NCI-H187 (cell line): Measurements from ENCODE around the gene COPB2.
"Not testable (repeated sequence)": the region's sequence is repeated elsewhere in the genome, so short reads cannot be mapped to it uniquely, and the experiment has no call there.

Experiments
- DNase-seq, 2 experiments: peaks; one replicate each; lab custom pipeline; 2025; lab: John Stamatoyannopoulos, UW

COPB2 gene

GRCh38 chr3:139389552-139390368, at the start of gene COPB2:
TSS of gene COPB2 (minus strand) at chr3:139389647. CDS start at chr3:139389550, 97 bp downstream.
- DNase-seq = peak; percentile 97 to 98

GRCh38 chr3:139434764-139435307, 45.4 kb upstream of the COPB2 start:
- DNase-seq = no peak

GRCh38 chr3:139434228-139434627, 44.8 kb upstream of the COPB2 start:
- DNase-seq = no peak

GRCh38 chr3:139433089-139433488, 43.6 kb upstream of the COPB2 start:
- DNase-seq = no peak

GRCh38 chr3:139430493-139430892, 41.0 kb upstream of the COPB2 start:
- DNase-seq = no peak

GRCh38 chr3:139427283-139428060, 38.0 kb upstream of the COPB2 start:
- peak in 1 of 2 experiments; percentile 41 for DNase-seq

GRCh38 chr3:139425745-139426400, 36.4 kb upstream of the COPB2 start:
- no peak for DNase-seq

GRCh38 chr3:139423232-139423631, 33.8 kb upstream of the COPB2 start:
- no peak for DNase-seq

GRCh38 chr3:139421460-139421859, 32.0 kb upstream of the COPB2 start:
- no peak for DNase-seq

- no peak for DNase-seq
Observed at GRCh38 chr3:139421040-139421439, 31.6 kb upstream of the COPB2 start.

- no peak for DNase-seq
Observed at GRCh38 chr3:139418144-139418543, 28.7 kb upstream of the COPB2 start.

GRCh38 chr3:139416275-139416674, 26.8 kb upstream of the COPB2 start:
- no peak for DNase-seq

- DNase-seq = no peak
Observed at GRCh38 chr3:139414608-139415224, 25.3 kb upstream of the COPB2 start.

GRCh38 chr3:139412891-139413290, 23.4 kb upstream of the COPB2 start:
- DNase-seq = not testable (repeated sequence)

- DNase-seq = not testable (repeated sequence)
Observed at GRCh38 chr3:139401155-139401554, 11.7 kb upstream of the COPB2 start.

GRCh38 chr3:139396707-139397106, 7.3 kb upstream of the COPB2 start:
- no peak for DNase-seq

GRCh38 chr3:139394116-139394515, 4.7 kb upstream of the COPB2 start:
- DNase-seq = no peak

- DNase-seq = no peak
Observed at GRCh38 chr3:139388821-139389551, 461 bp downstream of the COPB2 start.

GRCh38 chr3:139388077-139388476, 1.4 kb downstream of the COPB2 start:
- DNase-seq = no peak

GRCh38 chr3:139382291-139382690, 7.2 kb downstream of the COPB2 start:
- DNase-seq = not testable (repeated sequence)

GRCh38 chr3:139380575-139380974, 8.9 kb downstream of the COPB2 start:
- DNase-seq = no peak
